HG02571 (cell line): ENCODE measurements around the gene DYNC2LI1.

Source experiments
- ATAC-seq: cut with Tn5 transposase; IDR thresholded peaks from one replicate; pipeline ENCODE4 v1.9.1; 2021; ENCODE audit warnings: mild to moderate bottlenecking, moderate library complexity; ENCODE audit not compliant: unreplicated experiment

The DYNC2LI1 gene

GRCh38 chr2:43762286-43762685 is 11.6 kb upstream of the DYNC2LI1 start:
- ATAC-seq = no peak

GRCh38 chr2:43763091-43763490 is 10.7 kb upstream of the DYNC2LI1 start:
- no peak for ATAC-seq

DNA sequence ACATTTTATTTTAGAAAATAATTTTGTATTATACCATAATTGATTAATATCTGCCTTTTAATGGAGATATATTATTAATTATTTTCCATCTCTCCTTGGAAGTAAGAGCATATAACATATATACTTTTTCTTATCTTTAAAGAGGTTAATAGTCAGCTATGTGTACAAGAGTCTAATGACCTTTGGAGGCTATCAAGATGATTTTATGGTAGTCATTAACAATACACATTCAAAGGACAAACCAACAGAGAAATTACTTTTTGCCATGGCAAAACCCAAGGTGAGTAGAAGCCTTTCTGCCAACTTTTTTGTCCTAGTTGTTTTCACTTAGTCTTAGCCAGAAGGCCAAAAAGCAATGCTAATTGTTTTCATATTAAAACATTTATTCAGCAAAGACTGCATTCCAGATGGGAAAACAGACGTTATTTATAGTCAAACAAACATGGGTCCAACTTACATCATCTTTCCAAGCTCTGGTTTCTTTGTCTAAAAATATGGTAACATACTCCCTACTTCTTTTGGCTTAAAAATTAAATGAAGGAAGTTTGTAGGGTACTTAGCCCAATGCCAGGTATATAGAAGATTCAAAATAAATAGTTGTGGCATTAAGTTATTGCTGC is 9.6 kb upstream of the DYNC2LI1 start:
- no peak for ATAC-seq

DNA sequence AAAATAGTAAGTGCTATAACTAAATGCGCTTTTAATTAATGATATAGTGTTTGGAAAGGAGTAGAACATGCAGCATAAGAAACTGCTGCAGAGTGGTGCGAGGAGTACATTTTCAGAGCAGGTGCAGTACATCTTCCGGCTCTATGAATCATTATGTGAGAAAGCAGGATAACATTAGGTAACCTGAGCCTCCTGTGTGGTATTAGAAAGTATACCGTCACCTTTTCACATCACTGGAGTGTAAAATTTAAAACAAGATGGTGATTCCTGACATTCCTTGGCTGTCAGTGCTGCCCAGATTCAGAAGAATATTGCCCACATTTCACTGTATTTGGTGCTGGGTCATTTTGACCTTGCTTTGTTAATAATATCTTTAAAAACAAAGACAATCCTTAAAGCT is 7.8 kb upstream of the DYNC2LI1 start:
- ATAC-seq = no peak

GRCh38 chr2:43774617-43775016 is 778 bp downstream of the DYNC2LI1 start:
- ATAC-seq = no peak

- no peak for ATAC-seq
These were observed 2.5 kb downstream of the DYNC2LI1 start for GRCh38 chr2:43776324-43776723.

DNA sequence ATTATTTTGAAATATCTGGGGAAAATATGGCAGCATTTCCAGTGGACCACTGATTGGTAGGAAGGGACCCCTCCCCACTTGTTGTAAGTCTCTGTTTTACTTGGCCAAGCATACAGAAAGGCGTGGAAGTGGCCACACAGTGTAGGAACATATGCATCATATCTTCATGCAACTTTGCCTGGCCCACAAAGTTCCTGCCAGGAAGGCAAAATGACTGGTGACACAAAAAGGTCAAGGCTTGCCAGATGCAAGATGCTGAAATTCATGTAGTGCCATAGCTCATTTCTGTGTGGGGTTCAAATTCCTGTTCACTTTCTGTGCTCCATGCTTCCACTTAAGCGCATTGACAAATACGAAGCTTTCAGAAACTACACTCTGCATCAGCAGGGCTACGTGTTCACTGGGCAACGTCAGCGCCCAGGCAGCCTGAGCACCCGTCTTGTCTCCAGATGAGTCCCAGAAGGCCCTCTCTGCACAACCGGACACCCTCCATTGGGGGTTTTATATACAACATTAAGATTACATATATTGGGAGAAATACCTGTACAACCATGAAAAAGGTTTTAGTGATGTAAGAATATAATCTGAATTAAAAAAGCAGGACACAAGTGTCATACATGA is 3.6 kb downstream of the DYNC2LI1 start:
- no peak for ATAC-seq

- ATAC-seq = no peak
These were observed 4.4 kb downstream of the DYNC2LI1 start for GRCh38 chr2:43778233-43778632.

- no peak for ATAC-seq
These were observed 14.1 kb downstream of the DYNC2LI1 start for GRCh38 chr2:43787895-43788294.

- no peak for ATAC-seq
These were observed 14.8 kb downstream of the DYNC2LI1 start for GRCh38 chr2:43788646-43789045.

GRCh38 chr2:43790147-43790546 is 16.3 kb downstream of the DYNC2LI1 start:
- no peak for ATAC-seq

DNA sequence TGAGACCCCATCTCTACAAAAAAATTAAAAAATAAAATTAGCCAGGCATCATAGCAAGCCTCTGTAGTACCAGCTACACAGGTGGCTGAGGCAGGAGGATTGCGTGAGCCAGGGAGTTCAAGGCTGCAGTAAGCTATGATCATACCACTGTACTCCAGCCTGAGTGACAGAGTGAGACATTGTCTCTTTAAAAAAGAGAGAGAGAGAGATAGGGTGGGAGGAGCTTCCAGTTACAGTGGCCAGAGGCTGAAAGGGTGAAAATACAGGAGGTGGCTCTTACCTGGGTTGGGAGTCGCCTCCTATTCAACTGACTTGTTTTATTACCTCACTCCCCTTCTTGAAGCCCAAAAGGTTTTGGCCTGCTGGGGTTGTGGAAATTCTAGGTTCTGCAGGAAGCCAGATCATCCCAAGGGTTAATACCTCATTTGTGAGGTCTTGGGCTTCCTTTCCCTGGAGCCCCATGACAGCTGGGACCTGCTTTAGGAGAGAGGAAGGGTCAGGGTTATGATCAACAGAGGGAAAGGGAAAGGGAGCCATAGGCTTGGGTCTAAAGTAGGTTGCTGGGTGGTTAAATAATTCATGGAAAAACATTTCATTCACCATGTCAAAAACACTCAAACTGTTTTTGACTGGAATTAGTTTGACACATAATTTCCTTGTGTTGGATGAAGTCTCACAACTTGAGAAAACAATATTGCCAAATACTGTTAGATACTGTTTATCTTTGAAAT is 17.4 kb downstream of the DYNC2LI1 start:
- no peak for ATAC-seq

GRCh38 chr2:43792653-43793052 is 18.8 kb downstream of the DYNC2LI1 start:
- no peak for ATAC-seq

DNA sequence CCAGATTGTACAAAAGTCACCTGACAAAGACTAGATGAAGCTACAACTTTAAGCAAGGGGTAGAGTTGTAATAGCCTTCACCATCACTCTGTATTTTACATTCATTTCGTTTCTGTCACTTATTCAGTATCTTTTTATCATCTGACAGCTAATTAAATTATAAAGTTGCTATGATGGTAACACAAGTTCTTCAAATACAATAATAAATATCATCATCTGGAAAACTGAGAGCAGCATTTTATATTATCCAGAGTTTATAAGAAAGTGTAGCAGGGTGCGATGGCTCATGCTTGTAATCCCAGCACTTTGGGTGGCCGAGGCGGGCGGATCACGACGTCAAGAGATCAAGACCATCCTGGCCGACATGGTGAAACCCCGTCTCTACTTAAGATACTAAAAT is 21.1 kb downstream of the DYNC2LI1 start:
- no peak for ATAC-seq

GRCh38 chr2:43796206-43796605 is 22.4 kb downstream of the DYNC2LI1 start:
- no peak for ATAC-seq

GRCh38 chr2:43798300-43798699 is 24.5 kb downstream of the DYNC2LI1 start:
- ATAC-seq = no peak

GRCh38 chr2:43800894-43801293 is 27.1 kb downstream of the DYNC2LI1 start:
- no peak for ATAC-seq

DNA sequence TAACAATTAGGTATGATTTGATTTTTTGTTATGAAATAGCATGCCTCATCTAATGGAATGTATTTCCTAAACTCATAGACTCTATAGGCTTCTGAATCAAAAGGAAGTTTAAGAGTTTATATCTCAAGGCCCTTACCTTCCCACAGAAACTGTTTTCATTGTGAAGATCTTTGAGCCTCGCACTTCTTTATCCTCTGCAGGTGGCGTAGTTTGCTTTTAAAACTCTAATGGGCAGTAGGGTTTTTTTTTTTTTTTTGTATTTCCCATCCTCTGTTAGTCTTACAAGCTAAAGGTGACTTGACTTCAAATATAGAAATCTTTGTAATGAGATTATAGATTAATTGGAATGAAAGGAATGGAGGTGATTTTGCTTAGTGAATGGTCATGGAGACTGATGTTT is 28.3 kb downstream of the DYNC2LI1 start:
- no peak for ATAC-seq

GRCh38 chr2:43803113-43803512 is 29.3 kb downstream of the DYNC2LI1 start:
- ATAC-seq = no peak

DNA sequence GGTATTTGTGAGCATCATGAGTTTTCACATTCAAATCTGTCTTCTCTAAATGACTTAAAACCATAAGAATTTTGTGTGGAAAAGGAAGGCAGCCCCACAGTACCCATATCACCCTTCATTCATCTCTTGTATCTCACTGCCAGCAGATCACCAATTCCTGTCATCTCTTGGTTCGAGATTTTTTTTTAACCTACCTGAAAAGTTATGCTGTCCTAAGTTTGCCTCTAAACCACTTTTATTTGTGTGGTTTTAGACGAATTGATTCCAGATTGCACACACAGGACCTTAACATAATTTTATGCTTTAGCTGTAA is 32.8 kb downstream of the DYNC2LI1 start:
- no peak for ATAC-seq

DNA sequence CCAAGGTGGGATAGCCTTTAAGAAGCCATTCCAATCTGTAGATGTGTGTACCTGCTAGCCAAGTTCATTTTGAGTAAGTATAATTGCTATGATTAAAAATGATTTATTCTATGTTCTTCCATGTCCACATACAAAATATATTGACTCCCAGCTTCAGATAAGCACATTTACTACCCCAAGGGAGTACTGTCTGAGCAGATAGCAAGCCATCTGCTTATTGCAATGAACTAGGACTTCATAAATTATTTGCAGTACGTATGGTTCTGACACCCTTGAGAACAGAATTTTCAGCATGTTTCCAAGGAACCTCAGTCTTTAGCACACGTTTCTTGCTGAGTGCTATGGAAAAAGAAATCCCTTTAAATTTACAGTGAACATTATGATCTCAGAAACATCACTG is 36.6 kb downstream of the DYNC2LI1 start:
- ATAC-seq = no peak

- ATAC-seq = no peak
These were observed 37.0 kb downstream of the DYNC2LI1 start for GRCh38 chr2:43810888-43811287.
